Keratinocyte (primary cell): ENCODE data around the gene SPRR1B. TPM values are rescaled to one million over a fixed set of nuclear protein-coding genes. Genes with fewer than 3 reads are reported as not detected.
"Not testable (repeated sequence)": the region's sequence is repeated elsewhere in the genome, so short reads cannot be mapped to it uniquely, and the experiment has no call there.

Experiments
- DNase-seq: peaks from one replicate; pipeline ENCODE4 v3.0.0-alpha.2; 2011; ENCODE audit warnings: low read depth, missing footprints, low spot score
- FAIRE-seq: peaks from 2 replicates; lab custom pipeline; 2011; peaks lifted over from hg19 to GRCh38; lab: Jason Lieb, UNC
- H2AFZ ChIP-seq: 2 replicates; pipeline ENCODE4 v1.6.0; 2012; ENCODE audit warnings: low read length, control low read depth, inconsistent platforms; ENCODE audit not compliant: control insufficient read depth
- H3K27ac ChIP-seq: 2 replicates; pipeline ENCODE4 v1.5.1; 2011; ENCODE audit warnings: low read length; ENCODE audit not compliant: control insufficient read depth, insufficient read depth
- H3K27me3 ChIP-seq: 3 replicates; pipeline ENCODE4 v1.6.0; 2011; ENCODE audit warnings: low read length; ENCODE audit not compliant: control insufficient read depth, insufficient read depth; ENCODE audit errors: extremely low read depth
- H3K36me3 ChIP-seq, 2 experiments: 2 replicates in 1 of 2; 3 replicates in 1 of 2; pipeline ENCODE4 v1.5.1; 2011; ENCODE audit warnings: low read length in 2 of 2, mild to moderate bottlenecking in 1 of 2; ENCODE audit not compliant: control insufficient read depth in 2 of 2, insufficient read depth in 2 of 2; ENCODE audit errors: extremely low read depth in 1 of 2
- H3K4me1 ChIP-seq: 3 replicates; pipeline ENCODE4 v1.5.1; 2011; ENCODE audit warnings: low read length; ENCODE audit not compliant: control insufficient read depth, insufficient read depth; ENCODE audit errors: extremely low read depth
- H3K4me2 ChIP-seq: 3 replicates; pipeline ENCODE4 v1.6.0; 2011; ENCODE audit warnings: low read depth, low read length; ENCODE audit not compliant: control insufficient read depth, insufficient read depth; ENCODE audit errors: extremely low read depth
- H3K4me3 ChIP-seq, 3 experiments: fragments of 200-600 bp in 1 of 3; sonication (generic) in 1 of 3; 2 replicates in 2 of 3; 3 replicates in 1 of 3; pipeline ENCODE4 v1.5.1; 2011 to 2016; ENCODE audit warnings: low read length in 3 of 3, mild to moderate bottlenecking in 3 of 3, control low read depth in 2 of 3, inconsistent platforms in 1 of 3, low read depth in 1 of 3, mixed read lengths in 1 of 3, mixed run types in 1 of 3, moderate library complexity in 1 of 3; ENCODE audit not compliant: control insufficient read depth in 2 of 3, insufficient read depth in 2 of 3; ENCODE audit errors: extremely low read depth in 1 of 3
- H3K79me2 ChIP-seq: 2 replicates; pipeline ENCODE4 v1.6.0; 2012; ENCODE audit warnings: low read length; ENCODE audit not compliant: control insufficient read depth, insufficient read depth
- H3K9ac ChIP-seq: 3 replicates; pipeline ENCODE4 v1.6.0; 2011; ENCODE audit warnings: low read length; ENCODE audit not compliant: control insufficient read depth, insufficient read depth; ENCODE audit errors: extremely low read depth
- H3K9me1 ChIP-seq: 3 replicates; pipeline ENCODE4 v1.6.0; 2011; ENCODE audit warnings: low read length; ENCODE audit not compliant: control insufficient read depth, insufficient read depth; ENCODE audit errors: extremely low read depth
- H3K9me3 ChIP-seq: 2 replicates; pipeline ENCODE4 v1.5.1; 2012; ENCODE audit warnings: low read depth, low read length; ENCODE audit not compliant: control insufficient read depth
- H4K20me1 ChIP-seq: 3 replicates; pipeline ENCODE4 v1.6.0; 2011; ENCODE audit warnings: low read length; ENCODE audit not compliant: control insufficient read depth, insufficient read depth; ENCODE audit errors: extremely low read depth
- EZH2 ChIP-seq: IDR thresholded peaks from one replicate; pipeline ENCODE4 v1.6.1; 2012; ENCODE audit warnings: inconsistent platforms, mild to moderate bottlenecking, low read length, moderate library complexity
- dilution Hi-C: fragments of 300-500 bp; cut with MboI; formaldehyde crosslinking; loops from one replicate; pipeline ENCODE4 v1.7.0; 2020; ENCODE audit warnings: low sequenced_read_pairs; ENCODE audit not compliant: extremely low pct_ligation_motif_present
- polyA plus RNA-seq, 5 experiments: library from polyadenylated mRNA; depleted of rRNA in 3 of 5; stranded (reverse) in 3 of 5; stranded (forward) in 1 of 5; unstranded in 1 of 5; fragments of >200 nt; gene quantifications; 1 replicate in 1 of 5; 2 replicates in 3 of 5; 3 replicates in 1 of 5; pipeline versions ENCODE4 v1.2.1 to v1.2.3, GENCODE V29; 2011 to 2012; ENCODE audit warnings: missing spikeins in 2 of 5, low read depth in 1 of 5, low replicate concordance in 1 of 5
- TF ChIP-seq, protein P1 (sequence below), 3 experiments: IDR thresholded peaks in 1 of 3; conservative IDR thresholded peaks in 1 of 3; optimal IDR thresholded peaks in 1 of 3; 2 replicates in 2 of 3; 3 replicates in 1 of 3; pipeline versions ENCODE3 to v1.5.1; 2011; ENCODE audit warnings: low read length in 3 of 3, mild to moderate bottlenecking in 3 of 3, moderate library complexity in 2 of 3, control low read depth in 1 of 3, inconsistent platforms in 1 of 3; ENCODE audit not compliant: insufficient read depth in 2 of 3; ENCODE audit errors: extremely low read depth in 1 of 3

SPRR1B gene
- polyA plus RNA-seq, 1 donor (not counting 4 experiments of a cell fraction or from before 2014, with no cell fraction given), result 253 TPM

GRCh38 chr1:153001382-153001781 is 29.6 kb upstream of the SPRR1B start, which contains the start of gene SPRR3:
TSS of gene SPRR3 (plus strand) at chr1:153001749. CDS start at chr1:153003021, 1,272 bp downstream.
- TF ChIP-seq, protein P1, sequence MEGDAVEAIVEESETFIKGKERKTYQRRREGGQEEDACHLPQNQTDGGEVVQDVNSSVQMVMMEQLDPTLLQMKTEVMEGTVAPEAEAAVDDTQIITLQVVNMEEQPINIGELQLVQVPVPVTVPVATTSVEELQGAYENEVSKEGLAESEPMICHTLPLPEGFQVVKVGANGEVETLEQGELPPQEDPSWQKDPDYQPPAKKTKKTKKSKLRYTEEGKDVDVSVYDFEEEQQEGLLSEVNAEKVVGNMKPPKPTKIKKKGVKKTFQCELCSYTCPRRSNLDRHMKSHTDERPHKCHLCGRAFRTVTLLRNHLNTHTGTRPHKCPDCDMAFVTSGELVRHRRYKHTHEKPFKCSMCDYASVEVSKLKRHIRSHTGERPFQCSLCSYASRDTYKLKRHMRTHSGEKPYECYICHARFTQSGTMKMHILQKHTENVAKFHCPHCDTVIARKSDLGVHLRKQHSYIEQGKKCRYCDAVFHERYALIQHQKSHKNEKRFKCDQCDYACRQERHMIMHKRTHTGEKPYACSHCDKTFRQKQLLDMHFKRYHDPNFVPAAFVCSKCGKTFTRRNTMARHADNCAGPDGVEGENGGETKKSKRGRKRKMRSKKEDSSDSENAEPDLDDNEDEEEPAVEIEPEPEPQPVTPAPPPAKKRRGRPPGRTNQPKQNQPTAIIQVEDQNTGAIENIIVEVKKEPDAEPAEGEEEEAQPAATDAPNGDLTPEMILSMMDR (optimal IDR thresholded peaks at IDR 0.05 in 1 of 3, IDR thresholded peaks at IDR 0.05 in 1 of 3, conservative IDR thresholded peaks at IDR 0.05 in 1 of 3; ENCODE audit: extremely low read depth in 1 of 3, insufficient read depth in 2 of 3, low read length in 3 of 3), result no peak
- TF ChIP-seq EZH2, result no peak
- H3K36me3 ChIP-seq, result no peaks in the 10 kb centered on the region
- DNase-seq (no peak), FAIRE-seq (no peak)
- no peak within 1 kb of the TSS for H3K4me3 ChIP-seq
- no peaks in the 10 kb centered on the region for H3K9me1 ChIP-seq
- H4K20me1 ChIP-seq, result no peaks in the 10 kb centered on the region
- no peak within 1 kb of the TSS for H3K4me2 ChIP-seq
- no peaks in the 10 kb centered on the region for H3K79me2 ChIP-seq
- peak within 1 kb of the TSS; percentile 33 for H2AFZ ChIP-seq
- H3K9ac ChIP-seq, result no peak within 1 kb of the TSS
- no peaks in the 10 kb centered on the region for H3K9me3 ChIP-seq
- H3K27ac ChIP-seq, result no peak within 1 kb of the TSS
- H3K27me3 ChIP-seq, result no peaks in the 10 kb centered on the region
- H3K4me1 ChIP-seq, result peaks cover 14% of the 10 kb centered on the region
- dilution Hi-C loops, result no loop called here

DNA sequence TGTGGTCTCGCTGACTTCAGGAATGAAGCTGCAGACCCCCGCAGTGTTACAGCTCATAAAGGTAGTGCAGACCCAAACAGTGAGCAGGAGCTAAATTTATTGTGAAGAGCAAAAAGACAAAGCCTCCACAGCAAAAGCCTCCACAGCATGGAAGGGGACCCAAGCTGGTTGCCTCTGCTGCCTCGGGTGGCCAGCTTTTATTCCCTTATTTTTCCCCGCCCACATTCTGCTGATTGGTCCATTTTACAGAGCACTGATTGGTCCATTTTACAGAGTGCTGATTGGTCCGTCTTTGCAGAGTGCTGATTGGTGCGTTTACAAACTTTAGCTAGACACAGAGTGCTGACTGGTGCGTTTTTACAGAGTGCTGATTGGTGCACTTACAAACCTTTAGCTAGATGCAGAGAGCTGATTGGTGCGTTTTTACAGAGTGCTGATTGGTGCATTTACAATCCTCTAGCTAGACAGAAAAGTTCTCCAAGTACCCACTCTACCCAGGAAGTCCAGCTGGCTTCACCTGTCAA is 19.7 kb upstream of the SPRR1B start:
- dilution Hi-C loops, result not testable (repeated sequence)

GRCh38 chr1:153021829-153022228 is 9.2 kb upstream of the SPRR1B start:
- H3K36me3 ChIP-seq, DNase-seq, dilution Hi-C loops, H3K27ac ChIP-seq, H3K4me2 ChIP-seq, FAIRE-seq, H3K79me2 ChIP-seq, H3K4me3 ChIP-seq, H3K9me3 ChIP-seq, H3K9me1 ChIP-seq, H4K20me1 ChIP-seq, H2AFZ ChIP-seq, H3K9ac ChIP-seq, H3K27me3 ChIP-seq: not testable (repeated sequence)
- peaks cover 11% of the 10 kb centered on the region for H3K4me1 ChIP-seq

More for the DNA sequence above, 19.7 kb upstream of the SPRR1B start:
- not testable (repeated sequence) for FAIRE-seq, H3K4me3 ChIP-seq, H3K27ac ChIP-seq, H3K9me3 ChIP-seq, H2AFZ ChIP-seq, H3K36me3 ChIP-seq, H3K9me1 ChIP-seq, H3K9ac ChIP-seq, H3K79me2 ChIP-seq, DNase-seq, H4K20me1 ChIP-seq, H3K4me2 ChIP-seq, H3K4me1 ChIP-seq, H3K27me3 ChIP-seq

DNA sequence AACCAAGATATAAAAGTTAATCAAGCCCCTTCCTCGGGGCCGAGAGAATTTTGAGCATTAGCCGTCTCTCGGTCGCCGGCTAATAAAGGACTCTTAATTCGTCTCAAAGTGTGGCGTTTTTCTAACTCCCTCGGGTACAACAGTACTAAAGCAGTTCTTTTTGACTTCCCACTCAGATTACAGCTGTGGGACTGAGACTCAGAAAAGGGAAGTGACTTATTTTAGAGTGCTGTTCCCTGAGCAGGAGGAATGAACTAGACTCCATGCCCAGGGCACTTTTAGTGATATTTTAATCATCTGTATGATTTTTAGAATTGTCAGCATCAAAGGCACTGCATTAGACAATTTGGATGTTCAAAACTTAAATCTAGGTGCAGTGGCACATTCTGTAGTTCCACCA is 8.7 kb upstream of the SPRR1B start:
- dilution Hi-C loops, H3K27me3 ChIP-seq, H3K9ac ChIP-seq, H3K79me2 ChIP-seq, H3K9me1 ChIP-seq, H4K20me1 ChIP-seq, H3K36me3 ChIP-seq, FAIRE-seq, H3K4me3 ChIP-seq, H3K9me3 ChIP-seq, DNase-seq, H2AFZ ChIP-seq, H3K4me2 ChIP-seq, H3K27ac ChIP-seq: not testable (repeated sequence)
- peaks cover 11% of the 10 kb centered on the region for H3K4me1 ChIP-seq
